Testis (tissue), 3 donors: ENCODE measurements around the gene HOMER3. TPM values are rescaled to one million over a fixed set of nuclear protein-coding genes. Genes with fewer than 3 reads are reported as not detected.

Experiments used
- DNase-seq: peaks from one replicate; pipeline ENCODE4 v3.0.0-alpha.2; 2019
- H3K27ac ChIP-seq, 2 donors: fragments of 200-600 bp; sonication (generic); one replicate each; pipeline ENCODE4 v1.5.1; 2019
- H3K27me3 ChIP-seq: fragments of 200-600 bp; sonication (generic); one replicate; pipeline ENCODE4 v1.5.1; 2019
- H3K36me3 ChIP-seq: fragments of 200-600 bp; sonication (generic); one replicate; pipeline ENCODE4 v1.5.1; 2017; ENCODE audit warnings: low read depth; ENCODE audit errors: missing control alignments
- H3K4me1 ChIP-seq: fragments of 200-600 bp; sonication (generic); one replicate; pipeline ENCODE4 v1.5.1; 2019
- H3K4me3 ChIP-seq, 2 donors: fragments of 200-600 bp; sonication (generic); one replicate each; pipeline ENCODE4 v1.5.1; 2017 to 2019
- H3K9me3 ChIP-seq: fragments of 200-600 bp; sonication (generic); one replicate; pipeline ENCODE4 v1.5.1; 2017
- POLR2A ChIP-seq: fragments of 450-650 bp; IDR thresholded peaks from one replicate; pipeline ENCODE4 v1.6.1; 2017; ENCODE audit warnings: antibody characterized with exemption, mild to moderate bottlenecking, moderate library complexity
- WGBS, 2 donors: methylation state at CpG; one replicate each; pipeline ENCODE4 v1.1.5; 2018; 5-methylcytosine and 5-hydroxymethylcytosine counted together
- intact Hi-C: fragments of 100-400 bp; cut with DNase I; formaldehyde crosslinking; loops from one replicate; pipeline ENCODE4 v1.15.1; 2023; ENCODE audit warnings: low total_unique reads
- polyA plus RNA-seq: library from polyadenylated mRNA; stranded (reverse); fragments of 350-450 nt; fragmentation: Illumina TruSeq; extraction: RNeasy Lipid Tissue Mini Kit (QIAGEN cat#74804); gene quantifications from one replicate; pipeline ENCODE4 v1.2.3, GENCODE V29; 2014; ENCODE audit warnings: low read depth, low replicate concordance; ENCODE audit not compliant: insufficient read depth
- total RNA-seq, 2 donors: library from RNA; depleted of rRNA; stranded (reverse); fragments of >200 nt; gene quantifications; one replicate each; pipeline ENCODE4 v1.2.3, GENCODE V29; 2016
- TF ChIP-seq, protein P1 (sequence below), 3 experiments: fragments of 450-650 bp in 2 of 3; fragments of 200-600 bp in 1 of 3; sonication (generic) in 1 of 3; IDR thresholded peaks; one replicate each; pipeline ENCODE4 v1.5.1; 2016 to 2019; ENCODE audit warnings: antibody characterized with exemption in 3 of 3, mild to moderate bottlenecking in 2 of 3, moderate library complexity in 1 of 3

Gene HOMER3
- total and polyA plus RNA-seq, 3 donors from 2014 or later: 19.9 to 39.6 (median 31.3) TPM

DNA sequence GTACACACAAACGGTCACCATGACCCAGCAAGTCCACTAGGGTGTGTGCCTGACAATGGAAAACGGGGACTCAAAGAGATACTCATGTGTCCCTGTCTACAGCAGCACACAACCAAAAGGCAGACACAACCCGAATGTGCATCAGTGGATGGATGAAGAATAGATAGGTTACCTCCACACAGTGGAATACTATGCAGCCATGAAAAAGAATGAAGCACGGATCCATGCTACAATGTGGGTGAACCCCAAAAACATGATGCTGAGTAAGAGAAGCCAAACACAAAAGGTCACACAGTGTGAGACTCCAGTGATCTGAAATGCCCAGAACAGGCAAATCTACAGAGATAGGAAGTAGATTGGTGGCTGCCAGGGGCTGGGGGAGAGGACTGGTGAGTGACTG, 54.0 kb downstream of the HOMER3 start:
- DNase-seq: no peak
- no peaks in the 10 kb centered on the region for H3K27me3 ChIP-seq
- 90 to 94% methylated on average over 4 of the region's 4 CpGs for WGBS, 2 donors
- H3K4me3 ChIP-seq: no peak overlapping the region
- no peak overlapping the region for H3K27ac ChIP-seq
- no peaks in the 10 kb centered on the region for H3K4me1 ChIP-seq
- TF ChIP-seq POLR2A: no peak
- TF ChIP-seq, protein P1, sequence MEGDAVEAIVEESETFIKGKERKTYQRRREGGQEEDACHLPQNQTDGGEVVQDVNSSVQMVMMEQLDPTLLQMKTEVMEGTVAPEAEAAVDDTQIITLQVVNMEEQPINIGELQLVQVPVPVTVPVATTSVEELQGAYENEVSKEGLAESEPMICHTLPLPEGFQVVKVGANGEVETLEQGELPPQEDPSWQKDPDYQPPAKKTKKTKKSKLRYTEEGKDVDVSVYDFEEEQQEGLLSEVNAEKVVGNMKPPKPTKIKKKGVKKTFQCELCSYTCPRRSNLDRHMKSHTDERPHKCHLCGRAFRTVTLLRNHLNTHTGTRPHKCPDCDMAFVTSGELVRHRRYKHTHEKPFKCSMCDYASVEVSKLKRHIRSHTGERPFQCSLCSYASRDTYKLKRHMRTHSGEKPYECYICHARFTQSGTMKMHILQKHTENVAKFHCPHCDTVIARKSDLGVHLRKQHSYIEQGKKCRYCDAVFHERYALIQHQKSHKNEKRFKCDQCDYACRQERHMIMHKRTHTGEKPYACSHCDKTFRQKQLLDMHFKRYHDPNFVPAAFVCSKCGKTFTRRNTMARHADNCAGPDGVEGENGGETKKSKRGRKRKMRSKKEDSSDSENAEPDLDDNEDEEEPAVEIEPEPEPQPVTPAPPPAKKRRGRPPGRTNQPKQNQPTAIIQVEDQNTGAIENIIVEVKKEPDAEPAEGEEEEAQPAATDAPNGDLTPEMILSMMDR (IDR thresholded peaks at IDR 0.05): no peak
- intact Hi-C loops: no loop called here
- H3K36me3 ChIP-seq: no peaks in the 10 kb centered on the region
- H3K9me3 ChIP-seq: no peaks in the 10 kb centered on the region

DNA sequence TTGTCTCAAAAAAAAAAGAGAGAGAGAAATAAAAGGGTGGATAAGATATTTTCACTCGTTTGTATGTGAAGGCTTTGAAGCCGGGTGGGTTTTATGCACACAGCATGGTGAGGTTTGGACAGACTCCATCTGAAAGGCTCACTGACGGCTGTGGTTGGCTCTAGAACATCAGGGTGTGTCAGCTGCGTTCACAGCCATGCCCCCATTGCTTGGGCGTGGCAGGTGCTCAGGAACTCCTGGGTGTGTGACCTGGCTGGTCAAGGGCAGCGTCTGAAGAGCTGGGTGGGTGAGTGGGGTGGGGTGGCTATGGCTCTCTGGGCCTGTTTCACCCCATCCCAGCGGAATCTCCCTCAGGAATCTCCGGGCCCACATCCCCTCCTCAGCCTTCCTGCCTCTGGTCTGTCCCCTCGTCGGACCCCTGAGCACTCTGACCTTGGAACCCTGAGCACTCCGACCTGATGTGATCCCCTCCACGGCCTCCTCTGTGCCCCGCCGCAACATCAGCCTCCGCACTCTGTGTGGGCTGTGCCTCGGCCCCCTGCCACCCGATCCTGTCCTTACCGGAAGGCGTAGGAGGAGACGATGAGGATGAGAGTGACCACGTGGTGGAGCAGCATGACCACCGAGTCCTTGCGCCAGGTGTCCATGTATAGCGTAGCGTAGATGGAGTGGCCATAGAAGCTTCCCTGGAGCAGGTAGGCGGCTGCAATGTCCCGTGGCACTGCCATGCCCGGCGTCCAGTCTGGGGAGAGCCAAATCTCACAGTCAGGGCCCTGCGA, 57.3 kb downstream of the HOMER3 start:
- no peak overlapping the region for H3K4me3 ChIP-seq
- 72 to 85% methylated on average over 30 of the region's 30 CpGs for WGBS, 2 donors
- no peak for DNase-seq
- H3K27ac ChIP-seq: no peak overlapping the region
- TF ChIP-seq, protein P1 (IDR thresholded peaks at IDR 0.05): no peak
- TF ChIP-seq POLR2A: no peak
- no peaks in the 10 kb centered on the region for H3K27me3 ChIP-seq
- no peaks in the 10 kb centered on the region for H3K9me3 ChIP-seq
- no peaks in the 10 kb centered on the region for H3K36me3 ChIP-seq
- intact Hi-C loops: no loop called here
- no peaks in the 10 kb centered on the region for H3K4me1 ChIP-seq

DNA sequence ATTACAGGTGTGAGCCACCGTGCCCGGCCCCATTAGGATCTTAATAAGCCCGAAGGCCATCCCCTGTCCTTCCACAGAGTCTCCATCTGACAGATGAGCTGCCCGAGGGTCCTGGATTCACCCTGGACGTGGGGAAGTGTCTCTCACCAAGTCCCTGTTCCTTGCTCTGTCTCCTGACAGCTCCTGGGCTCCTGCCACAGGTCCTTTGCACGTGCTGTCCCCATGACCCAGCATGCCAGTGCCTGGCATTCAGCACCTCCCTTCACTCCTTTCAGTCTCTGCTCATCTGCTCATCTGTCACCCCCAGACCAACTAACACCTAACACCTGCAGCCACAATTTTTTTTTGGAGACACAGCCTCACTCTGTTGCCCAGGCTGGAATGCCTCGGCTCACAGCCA, 59.5 kb downstream of the HOMER3 start:
- H3K27ac ChIP-seq: no peak overlapping the region
- H3K9me3 ChIP-seq: no peaks in the 10 kb centered on the region
- 92 to 94% methylated on average over 4 to 7 of the region's 7 CpGs for WGBS, 2 donors
- no peak for TF ChIP-seq POLR2A
- TF ChIP-seq, protein P1 (IDR thresholded peaks at IDR 0.05): no peak
- H3K36me3 ChIP-seq: no peaks in the 10 kb centered on the region
- H3K27me3 ChIP-seq: no peaks in the 10 kb centered on the region
- DNase-seq: no peak
- intact Hi-C loops: no loop called here
- H3K4me3 ChIP-seq: no peak overlapping the region
- H3K4me1 ChIP-seq: no peaks in the 10 kb centered on the region

DNA sequence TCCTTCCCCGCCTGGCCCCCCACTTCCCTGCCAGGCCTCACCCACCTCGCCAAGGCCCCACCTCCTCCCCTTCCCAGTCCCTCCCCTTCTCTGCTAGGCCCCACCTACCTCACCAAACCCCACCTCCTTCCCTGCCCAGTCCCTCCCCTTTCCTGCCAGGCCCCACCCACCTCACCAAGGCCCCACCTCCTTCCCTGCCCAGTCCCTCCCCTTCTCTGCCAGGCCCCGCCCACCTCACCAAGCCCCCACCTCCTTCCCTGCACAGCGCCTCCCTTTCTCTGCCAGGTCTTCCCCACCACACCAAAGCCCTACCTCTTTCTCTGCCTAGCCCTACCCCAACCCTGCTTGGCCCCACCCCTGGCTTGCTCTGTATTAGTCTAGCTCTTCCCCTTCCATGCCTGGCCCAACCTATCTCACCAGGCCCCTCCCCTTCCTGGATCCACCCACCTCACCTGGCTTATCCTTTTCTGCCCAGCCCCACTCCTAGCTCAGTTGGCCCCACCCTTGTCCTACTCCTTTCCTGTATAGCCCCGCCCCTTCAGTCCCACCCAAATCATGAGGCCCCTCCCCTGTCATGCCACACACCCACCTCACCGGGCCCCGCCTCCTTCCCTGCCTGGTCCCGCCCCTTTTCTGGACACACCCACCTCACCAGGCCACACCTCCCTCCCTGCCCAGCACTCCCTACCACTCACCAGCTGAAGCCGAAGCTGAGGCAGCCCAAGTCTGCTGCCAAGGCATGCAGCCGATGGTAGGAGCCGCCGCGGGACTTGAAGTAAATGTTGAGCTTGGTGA, 61.2 kb downstream of the HOMER3 start:
- no peaks in the 10 kb centered on the region for H3K36me3 ChIP-seq
- WGBS, 2 donors: 65 to 70% methylated on average over 13 of the region's 13 CpGs

More for the DNA sequence above, 61.2 kb downstream of the HOMER3 start:
- no peaks in the 10 kb centered on the region for H3K9me3 ChIP-seq
- peak; percentile 67 for DNase-seq
- TF ChIP-seq, protein P1 (IDR thresholded peaks at IDR 0.05): no peak
- TF ChIP-seq POLR2A: no peak
- H3K4me1 ChIP-seq: no peaks in the 10 kb centered on the region
- intact Hi-C loops: no loop called here
- no peak overlapping the region for H3K27ac ChIP-seq
- no peak overlapping the region for H3K4me3 ChIP-seq
- H3K27me3 ChIP-seq: no peaks in the 10 kb centered on the region

Other genes with a start within 250 kb of the HOMER3 start
- gene COMP, start 149.9 kb downstream of the HOMER3 start, total RNA-seq: 1 to 10 TPM; 3.8 to 7.1 TPM
- 23.4 TPM for gene COMP, start 149.9 kb downstream of the HOMER3 start, polyA plus RNA-seq
- 100 to 1,000 TPM; 176 to 188 TPM for gene UPF1, start 109.3 kb downstream of the HOMER3 start, total RNA-seq
- gene UPF1, start 109.3 kb downstream of the HOMER3 start, polyA plus RNA-seq: 99.0 TPM
- 10 to 100 TPM; 64.5 to 73.2 TPM for gene CERS1, start 45.1 kb downstream of the HOMER3 start, total RNA-seq
- 43.0 TPM for gene CERS1, start 45.1 kb downstream of the HOMER3 start, polyA plus RNA-seq
- 100 to 1,000 TPM; 490 to 692 TPM for gene COPE, start 21.8 kb downstream of the HOMER3 start, total RNA-seq
- 343 TPM for gene COPE, start 21.8 kb downstream of the HOMER3 start, polyA plus RNA-seq
- 10 to 100 TPM; 84.8 to 95.6 TPM for gene DDX49, start 21.5 kb downstream of the HOMER3 start, total RNA-seq
- 65.6 TPM for gene DDX49, start 21.5 kb downstream of the HOMER3 start, polyA plus RNA-seq
- 100 to 1,000 TPM; 176 to 254 TPM for gene SUGP2, start 92.3 kb upstream of the HOMER3 start, total RNA-seq
- gene SUGP2, start 92.3 kb upstream of the HOMER3 start, polyA plus RNA-seq: 331 TPM
- 10 to 100 TPM; 53.2 to 57.0 TPM for gene ARMC6, start 92.4 kb upstream of the HOMER3 start, total RNA-seq
- 62.0 TPM for gene ARMC6, start 92.4 kb upstream of the HOMER3 start, polyA plus RNA-seq
- 10 to 100 TPM; 14.3 to 14.7 TPM for gene SLC25A42, start 122.8 kb upstream of the HOMER3 start, total RNA-seq
- 14.0 TPM for gene SLC25A42, start 122.8 kb upstream of the HOMER3 start, polyA plus RNA-seq
- 10 to 100 TPM; 17.4 to 18.7 TPM for gene TMEM161A, start 197.3 kb upstream of the HOMER3 start, total RNA-seq
- 13.2 TPM for gene TMEM161A, start 197.3 kb upstream of the HOMER3 start, polyA plus RNA-seq
- gene MEF2B, start 229.0 kb upstream of the HOMER3 start, total RNA-seq: 1 to 10 TPM; 3.0 to 5.7 TPM
- 3.1 TPM for gene MEF2B, start 229.0 kb upstream of the HOMER3 start, polyA plus RNA-seq